HL-60 (cell line): ENCODE measurements around the gene ABCG8.

Source experiments
- DNase-seq, 2 experiments: peaks; one replicate each; pipeline ENCODE4 v3.0.0-alpha.2; 2010 to 2020; ENCODE audit warnings: low read depth in 1 of 2, low spot score in 1 of 2
- H3K27ac ChIP-seq: fragments of 250-450 bp; sonication (Bioruptor Pico); replicated peaks from 2 replicates; pipeline ENCODE4 v1.5.1; 2020; ENCODE audit warnings: mild to moderate bottlenecking, moderate library complexity
- H3K27me3 ChIP-seq: fragments of 250-450 bp; sonication (Bioruptor Pico); 2 replicates; pipeline ENCODE4 v1.5.1; 2021; ENCODE audit warnings: mild to moderate bottlenecking, moderate library complexity; ENCODE audit not compliant: insufficient read depth, poor library complexity, severe bottlenecking
- H3K4me3 ChIP-seq: replicated peaks from 2 replicates; pipeline ENCODE4 v1.5.1; 2011; ENCODE audit warnings: mild to moderate bottlenecking, control low read depth, low read length; ENCODE audit not compliant: insufficient read depth
- CTCF ChIP-seq: IDR thresholded peaks from one replicate; pipeline ENCODE4 v1.5.1; 2011; ENCODE audit warnings: low read length, control low read depth, inconsistent platforms; ENCODE audit not compliant: insufficient read depth
- GABPA ChIP-seq: IDR thresholded peaks from 2 replicates; pipeline ENCODE4 v1.6.1; 2012; ENCODE audit warnings: low read depth
- POLR2AphosphoS5 ChIP-seq: IDR thresholded peaks from 2 replicates; pipeline ENCODE4 v1.6.1; 2012; ENCODE audit warnings: low read depth
- SPI1 ChIP-seq: IDR thresholded peaks from 2 replicates; pipeline ENCODE4 v1.6.1; 2012; ENCODE audit warnings: low read depth, mild to moderate bottlenecking, borderline replicate concordance
- TF ChIP-seq, protein P1 (sequence below): IDR thresholded peaks from 2 replicates; pipeline ENCODE4 v1.6.1; 2012; ENCODE audit warnings: low read depth; ENCODE audit not compliant: insufficient replicate concordance

The ABCG8 gene

DNA sequence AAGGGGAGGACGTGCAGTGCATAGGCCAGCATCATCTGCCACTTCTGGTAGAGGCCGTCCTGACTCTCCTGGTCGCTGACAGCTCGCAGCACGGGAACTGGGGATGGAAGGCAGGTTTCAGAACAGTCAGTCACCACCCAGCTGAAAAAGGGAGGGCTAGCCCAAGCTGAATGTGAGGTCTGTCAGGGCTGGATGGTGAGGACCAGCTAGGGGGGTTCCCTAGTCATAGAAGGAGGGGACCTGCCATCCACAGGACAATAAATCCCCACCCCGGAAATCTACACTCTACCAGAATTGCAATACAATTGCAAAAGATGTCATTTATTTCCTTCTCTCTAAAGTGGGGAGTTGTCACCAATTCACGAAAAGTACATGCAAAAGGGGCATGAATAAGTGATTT lies 15.9 kb upstream of the ABCG8 start:
- no peak overlapping the region for H3K4me3 ChIP-seq
- H3K27ac ChIP-seq, result no peak overlapping the region
- no peak for DNase-seq
- TF ChIP-seq SPI1 (no peak), POLR2AphosphoS5 (no peak), GABPA (no peak), CTCF (no peak)
- TF ChIP-seq, protein P1, sequence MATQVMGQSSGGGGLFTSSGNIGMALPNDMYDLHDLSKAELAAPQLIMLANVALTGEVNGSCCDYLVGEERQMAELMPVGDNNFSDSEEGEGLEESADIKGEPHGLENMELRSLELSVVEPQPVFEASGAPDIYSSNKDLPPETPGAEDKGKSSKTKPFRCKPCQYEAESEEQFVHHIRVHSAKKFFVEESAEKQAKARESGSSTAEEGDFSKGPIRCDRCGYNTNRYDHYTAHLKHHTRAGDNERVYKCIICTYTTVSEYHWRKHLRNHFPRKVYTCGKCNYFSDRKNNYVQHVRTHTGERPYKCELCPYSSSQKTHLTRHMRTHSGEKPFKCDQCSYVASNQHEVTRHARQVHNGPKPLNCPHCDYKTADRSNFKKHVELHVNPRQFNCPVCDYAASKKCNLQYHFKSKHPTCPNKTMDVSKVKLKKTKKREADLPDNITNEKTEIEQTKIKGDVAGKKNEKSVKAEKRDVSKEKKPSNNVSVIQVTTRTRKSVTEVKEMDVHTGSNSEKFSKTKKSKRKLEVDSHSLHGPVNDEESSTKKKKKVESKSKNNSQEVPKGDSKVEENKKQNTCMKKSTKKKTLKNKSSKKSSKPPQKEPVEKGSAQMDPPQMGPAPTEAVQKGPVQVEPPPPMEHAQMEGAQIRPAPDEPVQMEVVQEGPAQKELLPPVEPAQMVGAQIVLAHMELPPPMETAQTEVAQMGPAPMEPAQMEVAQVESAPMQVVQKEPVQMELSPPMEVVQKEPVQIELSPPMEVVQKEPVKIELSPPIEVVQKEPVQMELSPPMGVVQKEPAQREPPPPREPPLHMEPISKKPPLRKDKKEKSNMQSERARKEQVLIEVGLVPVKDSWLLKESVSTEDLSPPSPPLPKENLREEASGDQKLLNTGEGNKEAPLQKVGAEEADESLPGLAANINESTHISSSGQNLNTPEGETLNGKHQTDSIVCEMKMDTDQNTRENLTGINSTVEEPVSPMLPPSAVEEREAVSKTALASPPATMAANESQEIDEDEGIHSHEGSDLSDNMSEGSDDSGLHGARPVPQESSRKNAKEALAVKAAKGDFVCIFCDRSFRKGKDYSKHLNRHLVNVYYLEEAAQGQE, result no peak
- H3K27me3 ChIP-seq, result no peaks in the 10 kb centered on the region

DNA sequence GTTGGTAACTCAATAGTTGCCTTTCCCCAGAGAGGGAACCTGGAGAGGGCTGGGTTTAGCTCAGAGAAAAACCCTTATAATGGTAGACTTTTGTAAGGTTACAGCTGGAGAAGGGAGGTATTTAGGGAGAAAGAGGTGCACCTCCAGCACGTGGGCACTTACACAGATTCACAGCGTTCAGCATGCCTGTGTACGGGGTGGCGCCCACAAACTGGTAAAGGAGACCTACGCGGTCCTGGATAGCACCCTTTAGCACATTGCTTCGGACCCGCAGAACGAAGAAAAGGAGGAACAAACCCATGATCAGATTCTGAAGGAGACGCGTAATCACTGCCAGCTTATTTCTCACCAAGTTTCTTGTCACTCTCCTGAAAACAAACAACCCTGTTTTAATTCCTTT lies 15.0 kb upstream of the ABCG8 start:
- TF ChIP-seq, protein P1, result no peak
- no peak for TF ChIP-seq SPI1
- TF ChIP-seq POLR2AphosphoS5, result no peak
- TF ChIP-seq CTCF, result no peak
- no peak for TF ChIP-seq GABPA
- Histone ChIP-seq H3K27me3 (no peaks in the 10 kb centered on the region), H3K27ac (no peak overlapping the region), H3K4me3 (no peak overlapping the region)
- no peak for DNase-seq

- Histone ChIP-seq H3K27me3 (peaks cover 2% of the 10 kb centered on the region), H3K27ac (no peak overlapping the region), H3K4me3 (no peak overlapping the region)
- DNase-seq, result no peak
- TF ChIP-seq SPI1 (no peak), GABPA (no peak), POLR2AphosphoS5 (no peak), CTCF (no peak)
- TF ChIP-seq, protein P1, result no peak
Measured at GRCh38 chr2:43824512-43824911, 14.3 kb upstream of the ABCG8 start.
